UCSD-AML1 (cell line): ENCODE results near the gene TRPM7.
"Not testable (repeated sequence)": the region's sequence is repeated elsewhere in the genome, so short reads cannot be mapped to it uniquely, and the experiment has no call there.

Experiments used
- DNase-seq: peaks from one replicate; lab custom pipeline; 2025; ENCODE audit not compliant: unreplicated experiment; lab: John Stamatoyannopoulos, UW

TRPM7 gene

GRCh38 chr15:50670115-50670514, 16.5 kb downstream of the TRPM7 start:
- no peak for DNase-seq

- DNase-seq, result no peak
These were observed 17.0 kb downstream of the TRPM7 start for GRCh38 chr15:50669611-50670010.

GRCh38 chr15:50665938-50666337, 20.7 kb downstream of the TRPM7 start:
- no peak for DNase-seq

GRCh38 chr15:50655555-50655954, 31.0 kb downstream of the TRPM7 start:
- DNase-seq, result no peak

GRCh38 chr15:50653156-50653743, 33.3 kb downstream of the TRPM7 start:
- no peak for DNase-seq

- no peak for DNase-seq
These were observed 33.9 kb downstream of the TRPM7 start for GRCh38 chr15:50652671-50653070.

GRCh38 chr15:50641318-50641717, 45.3 kb downstream of the TRPM7 start:
- no peak for DNase-seq

GRCh38 chr15:50636146-50636545, 50.5 kb downstream of the TRPM7 start:
- no peak for DNase-seq

- no peak for DNase-seq
These were observed 52.9 kb downstream of the TRPM7 start for GRCh38 chr15:50633653-50634052.

GRCh38 chr15:50628421-50628820, 58.2 kb downstream of the TRPM7 start:
- DNase-seq, result no peak

GRCh38 chr15:50627351-50628055, 59.1 kb downstream of the TRPM7 start:
- DNase-seq, result no peak

- DNase-seq, result no peak
These were observed 61.9 kb downstream of the TRPM7 start for GRCh38 chr15:50624616-50625168.

- not testable (repeated sequence) for DNase-seq
These were observed 64.1 kb downstream of the TRPM7 start for GRCh38 chr15:50622361-50622943.

- not testable (repeated sequence) for DNase-seq
These were observed 69.6 kb downstream of the TRPM7 start for GRCh38 chr15:50616960-50617359.

- not testable (repeated sequence) for DNase-seq
These were observed 70.0 kb downstream of the TRPM7 start for GRCh38 chr15:50616554-50616953.

GRCh38 chr15:50613600-50613999, 73.0 kb downstream of the TRPM7 start:
- DNase-seq, result no peak

- no peak for DNase-seq
These were observed 79.5 kb downstream of the TRPM7 start for GRCh38 chr15:50607129-50607528.

GRCh38 chr15:50605462-50605861, 81.1 kb downstream of the TRPM7 start:
- no peak for DNase-seq

GRCh38 chr15:50602028-50602427, 84.6 kb downstream of the TRPM7 start:
- not testable (repeated sequence) for DNase-seq

GRCh38 chr15:50594311-50594710, 92.3 kb downstream of the TRPM7 start:
- no peak for DNase-seq

- DNase-seq, result no peak
These were observed 92.8 kb downstream of the TRPM7 start for GRCh38 chr15:50593761-50594160.

- no peak for DNase-seq
These were observed 96.3 kb downstream of the TRPM7 start for GRCh38 chr15:50590288-50590687.
